ENCODE measurements around the gene CES2. TPM values are rescaled to one million over a fixed set of nuclear protein-coding genes. Genes with fewer than 3 reads are reported as not detected.
A peak's percentile ranks its signal among the peaks of the same experiment; 100 is the strongest.

Gene CES2
- total and polyA plus RNA-seq, 9 of the 15 experiments (the other 6 are each of a cell fraction or from before 2014, with no cell fraction given): 2.2 to 37.9 (median 24.4) TPM

- TF ChIP-seq REST (IDR thresholded peaks at IDR 0.05; ENCODE audit: borderline replicate concordance) (peak; percentile 89), REST (CRISPR knock-in tag; IDR thresholded peaks at IDR 0.05; ENCODE audit: low read depth) (no peak), RBM15 (IDR thresholded peaks at IDR 0.05; ENCODE audit: insufficient read depth, low read length) (no peak), SMARCA4 (IDR thresholded peaks at IDR 0.05) (no peak), USF1 (CRISPR knock-in tag; IDR thresholded peaks at IDR 0.05) (no peak), HES1 (IDR thresholded peaks at IDR 0.05; ENCODE audit: low read depth) (no peak), MAFK (IDR thresholded peaks at IDR 0.05; ENCODE audit: low read length) (no peak), SRSF1 (IDR thresholded peaks at IDR 0.05; ENCODE audit: low read depth, low read length) (no peak), ZNF507 (tag; conservative IDR thresholded peaks at IDR 0.05) (no peak), ETV5 (CRISPR knock-in tag; IDR thresholded peaks at IDR 0.05; ENCODE audit: low read depth) (0 out of 2 replicates have a peak, but pooled peaks have one; percentile 49), KLF13 (tag; IDR thresholded peaks at IDR 0.05; ENCODE audit: borderline replicate concordance, low read depth) (no peak), ERF (CRISPR knock-in tag; IDR thresholded peaks at IDR 0.05) (no peak), ZMIZ1 (IDR thresholded peaks at IDR 0.05; ENCODE audit: low read depth in 2 of 2, low read length in 2 of 2) (peak in 1 of 2 experiments; percentile 40; a peak in 1 of 4 replicates), ZFX (CRISPR knock-in tag; IDR thresholded peaks at IDR 0.05) (peak; percentile 59), ZKSCAN8 (CRISPR knock-in tag; IDR thresholded peaks at IDR 0.05) (no peak)
Observed at GRCh38 chr16:66894948-66895688, 40.2 kb upstream of the CES2 start (continued).
